GM19395 (cell line): Measurements from ENCODE around the gene POU2F3.

Source experiments
- ATAC-seq: cut with Tn5 transposase; IDR thresholded peaks from one replicate; pipeline ENCODE4 v1.9.1; 2021; ENCODE audit warnings: mild to moderate bottlenecking, moderate library complexity; ENCODE audit not compliant: unreplicated experiment

POU2F3 gene

DNA sequence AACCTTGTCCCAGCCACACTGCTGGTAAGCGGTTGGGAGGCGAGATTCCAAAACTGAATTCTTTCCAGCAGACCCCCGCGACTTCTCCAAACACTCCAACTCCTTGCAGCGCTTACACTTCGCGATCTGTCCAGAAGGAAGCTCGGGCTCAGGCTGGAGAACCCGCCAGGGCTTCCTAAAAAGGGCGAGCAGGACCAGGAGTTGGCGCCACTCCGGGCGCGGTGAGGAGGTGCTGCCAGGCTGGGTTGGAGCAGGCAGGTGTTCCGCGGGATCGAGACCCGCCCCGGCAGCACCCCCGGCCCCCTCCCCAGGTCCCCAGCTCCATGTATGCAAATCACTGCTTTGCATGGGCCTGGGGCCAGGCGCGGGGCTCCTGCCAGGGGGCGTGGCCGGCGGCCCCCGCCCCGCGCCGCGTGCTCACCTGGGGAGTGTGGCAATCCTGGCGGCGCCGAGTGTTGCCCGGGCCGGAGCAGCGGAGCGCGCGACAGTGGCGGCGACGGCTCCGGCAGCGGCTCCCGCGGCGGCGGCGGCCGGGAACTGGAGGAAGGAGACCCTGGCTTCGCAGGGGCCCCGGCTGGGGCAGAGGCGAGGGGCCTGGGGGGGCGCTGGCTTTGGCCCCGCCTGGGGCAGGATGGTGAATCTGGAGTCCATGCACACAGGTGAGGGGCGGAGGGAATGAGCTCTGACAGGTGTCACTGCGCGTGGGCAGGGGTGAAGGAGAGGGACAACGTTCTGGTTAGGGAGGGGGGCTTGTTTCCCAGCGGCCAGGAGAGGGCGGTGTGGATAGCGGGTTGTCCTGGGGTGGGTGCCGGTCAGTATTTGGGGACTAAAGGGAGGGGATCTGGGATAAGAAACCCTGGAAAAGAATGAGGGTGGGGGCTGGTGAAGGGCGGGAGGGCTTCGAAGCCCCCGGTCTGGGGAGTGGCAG lies at the start of gene POU2F3:
POU2F3 (plus strand) TSS at position 428 of the 928 bp plus-strand sequence; CDS start at position 632, 204 bp downstream.
- no peak for ATAC-seq

DNA sequence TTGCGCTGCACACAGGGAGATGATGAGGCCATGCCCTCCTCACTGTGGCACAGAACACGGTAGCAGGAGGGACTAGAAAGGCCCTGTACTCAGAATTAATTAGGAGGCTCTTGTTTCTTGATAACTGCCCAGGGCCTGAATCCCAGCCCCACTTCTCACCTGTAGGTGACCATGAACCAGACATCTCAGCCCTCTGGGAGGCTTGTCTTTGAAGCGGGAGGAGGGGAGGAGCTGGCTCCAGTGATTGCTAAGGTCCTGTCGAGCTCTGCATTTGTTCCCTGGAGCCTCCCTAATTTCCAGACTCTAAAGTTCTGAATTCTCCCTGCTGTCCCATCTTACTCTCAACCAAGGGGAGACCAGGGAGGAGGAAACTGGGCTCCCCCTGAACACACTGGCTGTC lies 48.9 kb upstream of the POU2F3 start:
- no peak for ATAC-seq

DNA sequence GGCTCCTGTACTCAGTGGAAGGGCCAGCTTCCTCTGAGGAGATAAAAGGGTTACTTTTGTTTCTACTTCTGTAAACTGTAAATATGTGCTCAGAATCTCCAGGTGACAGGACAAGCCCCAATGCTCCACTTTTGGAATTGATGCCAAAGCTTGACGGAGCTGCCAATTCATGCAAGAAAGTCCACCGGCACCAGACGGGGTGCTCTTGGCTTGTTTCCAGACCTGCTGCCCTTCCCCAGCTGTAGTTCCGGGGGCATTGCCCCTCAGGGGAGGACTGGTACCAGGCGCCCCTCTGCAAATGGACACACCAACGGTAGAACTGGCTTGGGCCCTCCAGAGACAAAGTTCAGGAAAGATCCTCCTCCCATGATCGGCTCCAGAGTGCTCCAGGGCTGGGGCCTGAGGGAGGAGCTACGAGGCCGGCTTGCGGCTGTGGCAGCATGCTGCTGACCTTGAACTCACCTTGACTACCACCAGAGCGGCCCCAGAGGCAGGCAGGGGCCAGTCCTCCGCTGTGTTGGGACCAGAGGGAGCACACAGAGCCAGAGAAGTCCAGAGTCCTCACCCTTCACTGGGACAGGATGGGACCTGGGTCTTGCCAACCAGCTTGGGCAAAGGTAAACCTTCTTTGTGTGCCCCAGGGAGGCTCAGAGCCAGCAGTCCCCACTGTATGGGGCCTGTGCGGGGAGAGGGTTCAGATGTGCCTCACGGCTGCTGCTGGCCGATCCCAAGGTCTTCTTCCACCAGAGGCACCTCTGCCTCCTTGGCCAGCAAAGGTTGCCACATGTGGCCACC lies 46.9 kb upstream of the POU2F3 start:
- no peak for ATAC-seq

DNA sequence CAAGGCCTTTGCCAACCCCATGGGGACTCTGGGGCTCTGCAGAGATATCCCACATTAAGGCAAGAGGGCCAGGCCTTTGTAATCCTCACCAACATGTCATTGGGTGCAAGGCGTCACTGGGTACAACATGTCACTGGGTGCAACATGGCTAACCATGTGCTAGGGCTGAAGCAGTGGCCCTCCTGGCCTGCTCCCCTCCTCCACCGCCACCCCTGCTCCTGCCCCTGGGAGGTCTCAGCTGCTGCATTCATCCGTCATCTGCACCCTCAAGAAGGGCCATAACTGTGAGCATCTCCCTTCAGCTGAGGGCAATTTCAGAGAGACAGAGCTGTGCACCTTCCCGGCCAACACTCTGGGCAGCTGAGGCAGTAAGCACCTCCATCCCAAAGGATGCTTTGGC lies 45.8 kb upstream of the POU2F3 start:
- no peak for ATAC-seq

DNA sequence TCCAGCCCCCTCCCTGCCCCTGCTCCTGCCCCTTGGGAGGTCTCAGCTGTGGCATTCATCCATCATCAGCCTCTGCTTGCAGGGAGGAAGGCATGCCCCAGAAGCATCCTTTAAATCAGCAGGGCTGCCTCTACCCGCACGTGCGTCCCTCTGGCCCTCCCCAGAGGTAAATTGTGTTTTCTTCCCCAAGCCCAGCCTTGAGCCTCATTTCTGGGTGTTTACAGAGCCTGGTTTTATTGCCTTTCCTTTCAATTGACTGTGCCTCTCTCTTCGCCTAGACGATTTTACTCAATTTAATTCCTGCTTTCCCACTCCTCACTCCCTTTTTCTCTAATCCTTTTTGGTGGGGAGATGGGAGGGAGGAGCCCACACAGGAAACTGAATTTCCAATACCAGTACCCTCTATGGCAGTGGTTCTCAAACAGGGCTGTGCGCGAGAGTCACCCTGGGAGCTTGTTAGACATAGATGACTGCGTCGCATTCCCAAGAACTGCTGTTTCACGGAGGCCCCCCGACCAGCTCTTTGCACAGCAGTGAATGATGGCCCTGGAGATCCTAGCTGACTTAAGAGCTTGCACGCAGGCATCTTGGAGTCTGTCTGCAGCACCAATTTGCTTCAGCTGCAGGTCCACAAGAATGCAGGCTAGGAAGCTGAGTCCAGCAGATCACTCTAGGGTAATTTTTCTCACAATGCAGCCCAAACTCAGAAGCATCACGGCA lies 44.2 kb upstream of the POU2F3 start:
- no peak for ATAC-seq

DNA sequence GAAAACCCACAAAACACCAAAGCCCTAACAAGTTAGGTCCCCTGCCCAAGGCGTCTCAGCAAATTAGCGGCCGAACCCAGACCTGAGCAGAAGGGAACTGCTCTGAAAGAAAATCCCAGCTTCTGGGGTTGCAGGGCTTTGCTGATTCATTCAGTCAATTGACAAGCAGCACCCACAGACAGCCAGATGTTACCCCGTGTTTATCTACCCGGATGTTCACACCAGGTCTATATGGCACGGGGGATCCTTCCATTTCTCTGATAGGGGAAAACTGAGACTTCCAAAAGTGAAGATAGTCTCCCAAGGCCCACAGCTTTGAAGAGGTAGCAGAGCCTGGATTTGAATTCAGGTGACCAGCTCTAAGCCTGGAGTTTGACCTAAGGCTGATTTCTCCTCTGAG lies 43.1 kb upstream of the POU2F3 start:
- no peak for ATAC-seq

DNA sequence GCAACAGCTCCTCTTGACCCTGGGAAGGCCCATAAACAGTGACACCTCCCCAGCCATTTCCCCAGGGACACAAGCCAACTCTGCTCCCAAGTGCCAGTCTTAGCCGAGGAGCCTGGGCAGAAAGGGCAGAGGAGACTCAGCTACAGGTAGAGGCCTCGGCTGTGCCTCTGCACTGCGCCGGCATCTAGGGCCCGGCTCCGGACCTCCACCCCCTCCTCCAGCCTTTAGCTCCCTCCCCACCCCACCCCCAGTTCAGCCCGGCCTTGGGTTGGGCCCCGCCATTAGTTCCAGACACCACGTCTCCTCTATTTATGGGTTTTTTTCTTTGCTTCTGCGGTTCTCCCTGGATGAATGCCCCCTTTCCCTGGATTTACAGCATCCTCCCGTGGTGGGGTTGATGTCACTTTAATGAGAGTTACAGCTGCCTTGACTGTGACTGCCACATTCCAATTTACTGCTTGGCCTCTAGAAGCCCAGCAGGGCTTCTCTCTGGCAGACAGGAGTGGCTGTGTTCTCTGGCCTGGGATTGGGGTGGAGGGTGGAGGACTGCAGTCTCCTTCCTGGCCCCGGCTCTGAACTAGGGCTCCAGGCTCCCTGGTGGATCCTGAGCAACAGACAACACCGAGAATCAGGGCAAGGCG lies 42.6 kb upstream of the POU2F3 start:
- ATAC-seq, result no peak

DNA sequence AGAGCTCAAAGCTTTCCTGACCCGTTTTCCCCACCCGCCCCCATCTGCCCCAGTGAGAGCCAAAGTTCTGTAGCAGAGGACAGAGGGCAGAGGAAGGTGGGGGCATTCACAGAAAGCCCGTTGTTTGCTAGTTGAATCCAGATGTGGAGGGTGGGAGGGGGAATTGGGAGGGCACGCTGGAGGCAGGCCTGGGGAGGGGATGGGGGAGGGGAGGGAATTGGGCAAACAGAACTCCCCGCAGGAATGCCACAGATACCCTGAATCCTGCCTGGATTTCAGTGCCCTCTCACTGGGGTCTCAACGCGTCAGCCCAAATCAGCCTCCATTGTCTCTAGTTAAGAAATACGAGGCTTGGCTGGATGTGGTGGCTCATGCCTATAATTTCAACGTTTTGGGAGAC lies 42.0 kb upstream of the POU2F3 start:
- no peak for ATAC-seq

DNA sequence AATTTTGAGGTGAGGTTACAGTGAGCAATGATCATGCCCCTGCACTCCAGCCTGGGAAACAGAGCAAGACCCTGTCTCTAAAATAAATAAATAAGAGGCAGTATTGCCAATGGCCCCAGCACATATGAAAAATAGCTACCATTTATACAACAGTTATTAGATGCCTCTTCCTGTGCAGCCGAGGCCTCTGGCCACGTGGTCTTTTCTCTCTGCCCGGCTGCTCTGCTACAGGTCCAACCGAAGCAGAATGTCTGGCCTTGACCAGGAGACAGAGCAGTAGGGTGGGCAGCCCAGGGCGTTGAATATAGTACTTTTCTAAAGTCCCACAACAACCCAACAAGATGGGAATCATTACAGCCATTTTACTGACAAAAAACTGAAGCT lies 41.5 kb upstream of the POU2F3 start:
- no peak for ATAC-seq

DNA sequence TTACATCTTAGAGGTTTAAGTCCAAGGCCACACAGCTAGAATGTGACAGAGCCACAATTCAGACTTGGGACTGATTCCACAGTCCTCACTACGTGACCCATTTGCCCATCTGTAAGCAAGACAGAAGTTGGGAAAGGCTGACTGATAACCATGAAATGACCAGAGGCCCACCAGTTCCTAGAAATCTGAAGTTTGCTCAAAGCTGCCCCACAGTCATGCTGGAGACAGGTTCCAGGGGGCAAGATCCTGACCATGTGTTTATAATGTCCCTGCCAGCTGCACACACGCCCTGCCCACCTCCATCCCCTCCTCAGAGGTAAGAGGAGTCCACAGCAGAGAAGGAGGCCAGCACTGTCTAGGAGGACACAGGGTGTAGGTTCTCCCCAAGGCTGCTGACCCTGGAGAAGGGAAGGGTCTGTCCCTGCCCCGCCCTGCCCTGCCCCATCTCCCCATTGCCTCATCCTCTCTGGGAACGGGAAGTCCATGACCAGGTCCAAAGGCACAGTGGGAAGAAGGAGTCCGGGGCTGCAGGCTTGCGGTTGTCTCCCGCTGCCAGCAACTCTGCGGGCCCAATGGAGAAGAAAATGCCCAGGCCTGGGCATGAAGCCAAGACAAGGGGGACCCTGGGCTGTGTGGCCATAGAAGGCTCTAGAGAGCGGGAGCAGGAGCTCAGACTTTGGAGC lies 41.0 kb upstream of the POU2F3 start:
- no peak for ATAC-seq

DNA sequence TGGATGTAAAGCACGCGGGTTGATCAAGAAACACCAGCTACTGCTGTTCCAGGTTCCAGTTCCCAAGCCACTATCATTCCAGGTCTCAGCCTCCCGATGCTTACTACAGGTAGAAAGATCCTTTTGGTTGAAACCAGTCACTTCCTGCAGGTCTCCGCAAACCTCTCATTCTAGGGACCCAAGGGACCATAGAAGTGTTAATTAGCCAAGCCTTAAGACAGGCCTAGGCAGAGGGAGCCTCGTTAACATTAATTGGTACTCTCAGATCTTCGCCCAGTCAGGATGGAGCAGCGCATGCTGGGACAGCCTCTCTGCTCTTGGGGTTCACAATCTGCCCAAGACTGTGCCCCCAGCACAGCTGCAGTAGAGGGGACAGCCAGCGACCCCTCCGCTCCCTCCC lies 40.3 kb upstream of the POU2F3 start:
- no peak for ATAC-seq

DNA sequence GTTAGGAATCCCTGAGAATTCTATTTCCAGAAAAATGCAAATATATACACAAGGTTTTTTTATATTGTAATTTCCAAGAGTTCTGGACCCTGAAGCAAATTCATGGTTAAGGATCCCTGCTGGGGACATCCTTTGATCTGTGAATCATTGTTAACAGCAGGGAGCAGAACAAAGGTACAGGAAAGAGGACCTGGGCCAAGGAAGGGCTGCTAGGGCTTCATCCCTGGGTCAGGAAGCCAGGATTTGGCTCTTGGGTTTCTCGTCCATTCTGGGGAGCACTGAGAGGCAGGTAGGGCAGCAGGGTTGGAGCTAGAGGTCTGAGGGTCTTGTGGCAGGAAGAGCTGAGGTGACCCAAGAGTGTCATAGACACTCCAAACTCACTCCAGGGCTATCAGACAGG lies 39.3 kb upstream of the POU2F3 start:
- ATAC-seq, result no peak

DNA sequence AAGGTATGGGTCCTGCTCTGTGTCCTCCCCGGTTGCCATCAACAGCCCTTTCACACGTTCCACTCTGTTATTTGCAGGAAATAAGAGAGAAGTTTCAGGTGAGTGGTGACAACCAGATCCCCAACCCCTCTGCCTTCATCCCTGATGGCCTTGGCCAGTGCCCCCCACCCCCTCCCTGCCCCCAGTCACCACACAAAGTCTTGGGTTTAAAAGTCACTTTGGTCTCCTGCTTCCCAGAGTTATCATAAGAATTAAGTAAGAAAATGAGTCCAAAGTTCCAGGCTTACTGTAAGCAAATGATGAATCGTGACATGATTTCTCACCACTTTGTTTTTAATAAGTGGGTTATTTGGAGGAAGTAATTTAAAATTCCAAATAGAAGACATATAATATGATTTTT lies 38.3 kb upstream of the POU2F3 start:
- ATAC-seq, result no peak

DNA sequence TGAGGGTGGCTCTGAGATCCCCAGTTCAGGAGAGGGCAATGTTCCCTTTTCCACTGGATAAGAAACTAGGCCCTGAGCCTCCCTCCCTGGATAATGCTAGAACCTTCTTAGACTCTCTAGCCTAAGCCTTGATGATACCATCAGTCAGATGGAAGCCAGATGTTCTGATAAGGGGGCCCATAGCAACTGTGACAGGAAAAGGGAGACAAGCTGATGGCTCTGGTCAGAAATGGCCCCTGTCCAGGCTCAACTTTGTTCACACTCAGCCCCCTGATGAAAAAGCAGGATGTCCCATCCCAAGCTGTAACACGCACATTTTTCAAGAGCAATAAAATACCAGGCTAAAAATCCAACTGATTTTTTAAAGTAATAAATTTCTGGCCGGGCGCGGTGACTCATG lies 36.3 kb upstream of the POU2F3 start:
- no peak for ATAC-seq

DNA sequence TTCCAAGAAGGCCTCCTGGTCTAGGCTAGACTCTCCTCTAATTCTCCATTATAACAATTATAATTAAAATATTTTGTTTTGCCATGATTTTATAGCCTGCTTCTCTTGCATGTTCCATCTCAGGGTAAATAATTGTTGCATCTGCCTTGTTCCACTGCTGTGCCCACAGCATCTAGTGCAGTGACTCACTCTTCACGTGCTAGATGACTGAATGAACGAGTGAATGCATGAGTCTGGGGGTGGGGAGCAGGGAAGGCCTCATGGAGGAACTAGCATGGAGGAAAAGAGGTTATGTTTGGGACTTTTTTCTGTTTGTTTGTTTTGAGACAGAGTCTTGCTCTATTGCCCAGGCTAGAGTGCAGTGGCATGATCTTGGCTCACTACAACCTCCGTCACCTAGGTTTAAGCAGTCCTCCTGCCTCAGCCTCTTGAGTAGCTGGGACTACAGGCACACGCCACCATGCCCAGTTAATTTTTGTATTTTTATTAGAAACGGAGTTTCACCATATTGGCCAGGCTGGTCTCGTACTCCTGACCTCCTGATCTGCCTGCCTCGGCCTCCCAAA lies 34.3 kb upstream of the POU2F3 start:
- ATAC-seq, result no peak

DNA sequence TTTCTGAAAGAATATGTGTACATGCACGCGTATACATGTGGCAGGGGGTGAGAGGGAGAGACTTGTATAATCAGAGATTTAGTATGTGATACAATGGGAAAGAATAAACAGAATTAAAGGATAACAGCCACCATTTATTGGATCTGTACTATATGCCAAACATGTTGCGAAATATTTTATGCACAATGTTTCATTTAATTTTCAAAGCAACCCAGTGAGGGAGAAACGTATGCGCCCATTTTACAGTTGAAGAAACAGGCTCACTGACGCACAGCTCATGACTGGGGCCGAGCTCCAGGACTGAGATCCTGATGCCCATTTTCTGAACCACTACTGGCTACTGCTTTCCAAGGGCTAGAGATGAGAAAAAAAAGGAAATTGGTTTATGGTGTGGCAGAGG lies 32.4 kb upstream of the POU2F3 start:
- no peak for ATAC-seq

DNA sequence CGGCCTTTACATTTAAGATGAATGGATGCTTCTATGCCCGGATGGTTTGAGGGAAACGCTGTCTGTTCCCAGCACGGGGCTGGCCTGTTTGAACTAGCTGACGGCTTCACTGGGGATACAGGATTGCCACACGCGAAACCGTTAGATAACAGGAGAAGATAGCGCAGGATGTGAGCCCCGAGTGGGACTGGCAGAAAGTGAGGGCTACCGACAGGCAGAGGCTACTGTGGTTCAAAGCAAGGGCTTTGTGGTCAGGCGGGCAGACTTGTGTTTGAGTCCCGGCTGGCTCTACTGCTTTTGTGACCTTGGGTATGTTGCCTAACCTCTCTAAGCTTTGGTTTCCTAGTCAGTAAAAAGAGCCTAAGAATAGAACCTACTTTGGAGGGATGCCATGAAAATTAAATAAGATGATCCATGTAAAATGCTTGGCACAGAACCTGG lies 31.9 kb upstream of the POU2F3 start:
- ATAC-seq, result no peak

DNA sequence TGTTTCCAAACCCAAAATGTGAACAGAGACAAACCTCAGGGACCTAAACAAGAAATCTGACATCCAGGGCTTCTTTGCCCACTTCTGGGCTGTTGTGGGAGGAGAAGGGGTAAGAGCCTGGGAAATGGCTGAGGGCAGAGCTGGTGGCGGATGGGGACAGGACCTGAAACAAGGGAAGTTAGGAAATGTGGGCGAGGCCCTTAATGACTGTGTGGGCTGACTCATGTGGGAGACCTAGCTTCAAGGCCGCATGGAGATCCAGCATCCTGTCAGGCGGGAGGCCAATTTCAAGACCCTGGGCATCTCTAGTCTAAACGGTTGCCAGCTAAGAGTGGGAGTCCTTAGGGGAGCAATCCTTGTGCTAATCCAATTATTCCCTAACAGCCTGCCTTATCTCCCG lies 31.2 kb upstream of the POU2F3 start:
- ATAC-seq, result no peak

DNA sequence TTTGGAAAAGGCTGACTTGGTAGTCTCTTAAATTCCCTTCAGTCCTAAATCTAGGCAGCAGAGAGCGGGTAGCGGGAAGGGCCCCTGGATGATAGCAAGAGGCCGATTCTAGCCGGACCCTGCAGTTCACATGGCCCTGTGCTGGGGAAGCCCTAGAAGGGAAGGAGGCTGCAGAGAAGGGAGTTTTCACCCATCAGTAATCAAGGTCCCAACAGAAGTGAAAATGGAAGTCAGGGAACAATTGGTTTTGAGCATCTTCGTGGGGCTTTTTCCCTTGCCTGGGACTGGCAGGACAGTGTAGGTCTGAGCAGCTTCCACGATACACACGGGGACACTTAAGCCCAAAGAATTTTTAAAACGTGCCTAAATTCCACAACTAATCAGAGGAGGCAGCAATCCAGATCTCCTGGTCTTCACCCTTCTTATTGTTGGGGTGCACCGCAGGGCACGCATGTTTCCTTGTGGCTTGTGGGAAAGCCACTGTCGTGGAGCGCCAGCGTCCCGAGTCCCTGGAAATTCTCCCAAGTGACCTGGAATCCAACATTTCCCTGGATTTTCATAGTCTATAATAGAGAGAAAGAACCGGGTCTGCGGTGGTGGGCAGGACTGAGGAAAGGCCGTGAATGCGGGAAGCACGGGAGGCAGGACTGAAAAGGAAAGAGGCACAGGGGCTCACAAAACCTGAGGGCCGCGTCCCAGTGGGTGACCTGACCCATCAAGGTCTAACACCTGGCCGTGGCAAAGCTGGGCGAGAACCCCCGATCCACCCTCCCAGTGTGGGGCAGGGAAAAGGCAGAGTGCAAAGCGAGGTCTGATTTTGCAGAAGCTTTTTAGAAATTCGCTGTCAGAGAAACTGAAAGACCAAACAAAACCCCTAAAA lies 30.0 kb upstream of the POU2F3 start:
- ATAC-seq, result peak; percentile 6
